GM18502 (cell line): ENCODE results near the gene MXD3.
"Not testable (repeated sequence)": the region's sequence is repeated elsewhere in the genome, so short reads cannot be mapped to it uniquely, and the experiment has no call there.

Experiments used
- ATAC-seq: cut with Tn5 transposase; IDR thresholded peaks from one replicate; pipeline ENCODE4 v1.9.1; 2021; ENCODE audit warnings: mild to moderate bottlenecking; ENCODE audit not compliant: unreplicated experiment, poor library complexity

The MXD3 gene

GRCh38 chr5:177306674-177307543, 4.8 kb downstream of the MXD3 start:
- ATAC-seq = no peak

GRCh38 chr5:177306103-177306640, 5.5 kb downstream of the MXD3 start:
- not testable (repeated sequence) for ATAC-seq

- ATAC-seq = no peak
These were observed 7.1 kb downstream of the MXD3 start for GRCh38 chr5:177304392-177305119.

GRCh38 chr5:177303925-177304391, 7.7 kb downstream of the MXD3 start:
- ATAC-seq = no peak

- ATAC-seq = peak; percentile 65
These were observed 8.4 kb downstream of the MXD3 start, which contains the start of the genes PRELID1 and RAB24 for GRCh38 chr5:177303121-177303924. PRELID1 (plus strand) TSS chr5:177303799; CDS start chr5:177303986, 187 bp downstream. RAB24 (minus strand) TSS chr5:177303719; CDS start chr5:177303288, 431 bp downstream.

- ATAC-seq = no peak
These were observed 9.2 kb downstream of the MXD3 start for GRCh38 chr5:177302354-177303110.

GRCh38 chr5:177301503-177302165, 10.1 kb downstream of the MXD3 start:
- no peak for ATAC-seq

- no peak for ATAC-seq
These were observed 10.7 kb downstream of the MXD3 start for GRCh38 chr5:177300951-177301350.

- peak; percentile 50 for ATAC-seq
These were observed 11.3 kb downstream of the MXD3 start for GRCh38 chr5:177300236-177300880.

GRCh38 chr5:177299697-177300096, 12.0 kb downstream of the MXD3 start:
- ATAC-seq = no peak

- ATAC-seq = no peak
These were observed 13.8 kb downstream of the MXD3 start for GRCh38 chr5:177297922-177298321.

- ATAC-seq = no peak
These were observed 15.1 kb downstream of the MXD3 start for GRCh38 chr5:177296581-177296980.

- no peak for ATAC-seq
These were observed 15.8 kb downstream of the MXD3 start for GRCh38 chr5:177295924-177296323.

- no peak for ATAC-seq
These were observed 17.1 kb downstream of the MXD3 start for GRCh38 chr5:177294632-177295031.

- ATAC-seq = no peak
These were observed 17.7 kb downstream of the MXD3 start for GRCh38 chr5:177293819-177294581.

GRCh38 chr5:177291735-177292134, 20.0 kb downstream of the MXD3 start:
- no peak for ATAC-seq

GRCh38 chr5:177290816-177291596, 20.7 kb downstream of the MXD3 start:
- no peak for ATAC-seq
